Keratinocyte (primary cell): Measurements from ENCODE around the gene CSN3.

Source experiments
- EZH2 ChIP-seq: IDR thresholded peaks from one replicate; pipeline ENCODE4 v1.6.1; 2012; ENCODE audit warnings: inconsistent platforms, mild to moderate bottlenecking, low read length, moderate library complexity
- TF ChIP-seq, protein P1 (sequence below), 3 experiments: IDR thresholded peaks in 1 of 3; conservative IDR thresholded peaks in 1 of 3; optimal IDR thresholded peaks in 1 of 3; 2 replicates in 2 of 3; 3 replicates in 1 of 3; pipeline versions ENCODE3 to v1.5.1; 2011; ENCODE audit warnings: low read length in 3 of 3, mild to moderate bottlenecking in 3 of 3, moderate library complexity in 2 of 3, control low read depth in 1 of 3, inconsistent platforms in 1 of 3; ENCODE audit not compliant: insufficient read depth in 2 of 3; ENCODE audit errors: extremely low read depth in 1 of 3

DNA sequence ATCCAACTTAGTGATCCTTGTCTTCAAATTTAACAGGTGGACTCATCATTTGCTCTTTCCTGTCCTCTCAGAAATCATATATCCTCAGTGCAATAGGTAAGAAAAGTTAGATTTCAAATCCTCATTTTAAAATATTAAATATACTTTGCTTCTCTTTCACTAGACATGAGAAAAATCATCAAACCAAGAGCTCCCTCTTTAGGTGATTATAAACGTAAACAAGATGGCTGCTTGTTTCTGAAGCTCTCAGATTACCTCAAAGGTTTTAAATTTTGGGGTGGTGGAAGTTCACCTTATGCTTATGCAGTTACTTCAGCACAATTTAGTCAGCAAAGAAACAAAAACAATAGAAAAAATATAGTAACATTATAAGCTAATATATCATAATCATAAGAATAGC, 27.3 kb downstream of the CSN3 start:
- TF ChIP-seq, protein P1, sequence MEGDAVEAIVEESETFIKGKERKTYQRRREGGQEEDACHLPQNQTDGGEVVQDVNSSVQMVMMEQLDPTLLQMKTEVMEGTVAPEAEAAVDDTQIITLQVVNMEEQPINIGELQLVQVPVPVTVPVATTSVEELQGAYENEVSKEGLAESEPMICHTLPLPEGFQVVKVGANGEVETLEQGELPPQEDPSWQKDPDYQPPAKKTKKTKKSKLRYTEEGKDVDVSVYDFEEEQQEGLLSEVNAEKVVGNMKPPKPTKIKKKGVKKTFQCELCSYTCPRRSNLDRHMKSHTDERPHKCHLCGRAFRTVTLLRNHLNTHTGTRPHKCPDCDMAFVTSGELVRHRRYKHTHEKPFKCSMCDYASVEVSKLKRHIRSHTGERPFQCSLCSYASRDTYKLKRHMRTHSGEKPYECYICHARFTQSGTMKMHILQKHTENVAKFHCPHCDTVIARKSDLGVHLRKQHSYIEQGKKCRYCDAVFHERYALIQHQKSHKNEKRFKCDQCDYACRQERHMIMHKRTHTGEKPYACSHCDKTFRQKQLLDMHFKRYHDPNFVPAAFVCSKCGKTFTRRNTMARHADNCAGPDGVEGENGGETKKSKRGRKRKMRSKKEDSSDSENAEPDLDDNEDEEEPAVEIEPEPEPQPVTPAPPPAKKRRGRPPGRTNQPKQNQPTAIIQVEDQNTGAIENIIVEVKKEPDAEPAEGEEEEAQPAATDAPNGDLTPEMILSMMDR (optimal IDR thresholded peaks at IDR 0.05 in 1 of 3, IDR thresholded peaks at IDR 0.05 in 1 of 3, conservative IDR thresholded peaks at IDR 0.05 in 1 of 3; ENCODE audit: extremely low read depth in 1 of 3, insufficient read depth in 2 of 3, low read length in 3 of 3): peak in 1 of 3 experiments; percentile 14
- no peak for TF ChIP-seq EZH2
